Loucy (cell line): Measurements from ENCODE around the gene CAB39.

ENCODE experiments used
- EZH2phosphoT487 ChIP-seq: fragments of 200-600 bp; IDR thresholded peaks from 2 replicates; pipeline ENCODE4 v1.6.1; 2018; ENCODE audit warnings: antibody characterized with exemption, mild to moderate bottlenecking, moderate library complexity, borderline replicate concordance
- TF ChIP-seq, protein P1 (sequence below): fragments of 200-600 bp; sonication (generic); conservative IDR thresholded peaks from 2 replicates; pipeline ENCODE4 v1.5.1; 2014; ENCODE audit warnings: mild to moderate bottlenecking, antibody characterized with exemption, low read length

DNA sequence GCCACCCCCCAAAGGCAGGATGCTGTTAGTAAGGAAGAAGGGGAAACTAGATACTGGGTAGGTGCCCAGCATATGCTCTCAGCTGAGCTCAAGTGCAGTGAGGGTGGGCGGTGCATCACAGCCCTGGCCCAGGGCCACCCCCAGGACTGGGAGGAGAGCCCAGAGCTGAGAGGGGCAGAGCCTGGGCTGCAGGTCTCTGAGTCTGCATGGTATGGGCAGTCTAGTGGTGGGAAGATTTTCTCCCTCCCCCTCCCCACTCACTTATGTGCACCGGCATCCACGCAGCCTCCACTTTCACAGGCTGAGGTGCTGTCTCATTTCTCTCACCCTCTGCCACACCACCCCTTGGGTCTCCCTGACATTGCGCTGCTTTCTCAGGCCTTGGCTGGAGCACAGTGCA is 48.5 kb upstream of the CAB39 start:
- TF ChIP-seq, protein P1, sequence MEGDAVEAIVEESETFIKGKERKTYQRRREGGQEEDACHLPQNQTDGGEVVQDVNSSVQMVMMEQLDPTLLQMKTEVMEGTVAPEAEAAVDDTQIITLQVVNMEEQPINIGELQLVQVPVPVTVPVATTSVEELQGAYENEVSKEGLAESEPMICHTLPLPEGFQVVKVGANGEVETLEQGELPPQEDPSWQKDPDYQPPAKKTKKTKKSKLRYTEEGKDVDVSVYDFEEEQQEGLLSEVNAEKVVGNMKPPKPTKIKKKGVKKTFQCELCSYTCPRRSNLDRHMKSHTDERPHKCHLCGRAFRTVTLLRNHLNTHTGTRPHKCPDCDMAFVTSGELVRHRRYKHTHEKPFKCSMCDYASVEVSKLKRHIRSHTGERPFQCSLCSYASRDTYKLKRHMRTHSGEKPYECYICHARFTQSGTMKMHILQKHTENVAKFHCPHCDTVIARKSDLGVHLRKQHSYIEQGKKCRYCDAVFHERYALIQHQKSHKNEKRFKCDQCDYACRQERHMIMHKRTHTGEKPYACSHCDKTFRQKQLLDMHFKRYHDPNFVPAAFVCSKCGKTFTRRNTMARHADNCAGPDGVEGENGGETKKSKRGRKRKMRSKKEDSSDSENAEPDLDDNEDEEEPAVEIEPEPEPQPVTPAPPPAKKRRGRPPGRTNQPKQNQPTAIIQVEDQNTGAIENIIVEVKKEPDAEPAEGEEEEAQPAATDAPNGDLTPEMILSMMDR: no peak
- TF ChIP-seq EZH2phosphoT487: no peak
